Heart right ventricle (tissue), 16 donors: ENCODE data around the gene ZNF430. TPM values are rescaled to one million over a fixed set of nuclear protein-coding genes. Genes with fewer than 3 reads are reported as not detected.

Experiments
- ATAC-seq, 8 donors: fragments of 200-7000 bp; cut with Tn5 transposase; one replicate each; pipeline ENCODE4 v1.9.1; 2020; ENCODE audit warnings: mild to moderate bottlenecking in 8 of 8, moderate library complexity in 8 of 8, moderate number of reproducible peaks in 1 of 8
- DNase-seq, 2 donors: peaks; one replicate each; pipeline ENCODE4 v3.0.0-alpha.2; 2020
- H3K27ac ChIP-seq, 10 donors: fragments of 200-600 bp; sonication (generic) in 2 of 10; one replicate each; pipeline versions ENCODE4 v1.5.0 to v1.8.0; 2020 to 2022; ENCODE audit warnings: mild to moderate bottlenecking in 3 of 10
- H3K27me3 ChIP-seq, 7 donors: fragments of 200-600 bp; one replicate each; pipeline ENCODE4 v1.8.0; 2021 to 2022; ENCODE audit warnings: mild to moderate bottlenecking in 2 of 7
- H3K36me3 ChIP-seq, 9 donors: fragments of 200-600 bp; sonication (generic) in 1 of 9; one replicate each; pipeline versions ENCODE4 v1.5.0 to v1.8.0; 2020 to 2022; ENCODE audit warnings: mild to moderate bottlenecking in 2 of 9
- H3K4me1 ChIP-seq, 9 donors: fragments of 200-600 bp; sonication (generic) in 1 of 9; one replicate each; pipeline versions ENCODE4 v1.5.0 to v1.8.0; 2020 to 2022; ENCODE audit warnings: mild to moderate bottlenecking in 4 of 9
- H3K4me3 ChIP-seq, 10 donors: fragments of 200-600 bp; sonication (generic) in 2 of 10; one replicate each; pipeline versions ENCODE4 v1.5.0 to v1.8.0; 2020 to 2022; ENCODE audit warnings: mild to moderate bottlenecking in 7 of 10, moderate library complexity in 2 of 10
- H3K9me3 ChIP-seq, 11 donors: fragments of 200-600 bp in 10 of 11; sonication (generic) in 2 of 11; one replicate each; pipeline versions ENCODE4 v1.5.0 to v1.8.0; 2013 to 2022; ENCODE audit warnings: mild to moderate bottlenecking in 2 of 11, control low read depth in 1 of 11, moderate library complexity in 1 of 11
- CTCF ChIP-seq, 9 donors: fragments of 200-600 bp; sonication (generic) in 2 of 9; IDR thresholded peaks; one replicate each; pipeline versions ENCODE4 v1.5.0 to v1.8.0; 2021 to 2022; ENCODE audit warnings: antibody characterized with exemption in 9 of 9, mild to moderate bottlenecking in 5 of 9, moderate library complexity in 1 of 9
- WGBS, 2 donors: extraction: QIAGEN DNeasy Blood & Tissue Kit; methylation state at CpG; one replicate each; pipeline ENCODE4 v1.1.7; 2013; ENCODE audit warnings: inconsistent platforms in 1 of 2; 5-methylcytosine and 5-hydroxymethylcytosine counted together
- intact Hi-C, 10 donors: fragments of 100-400 bp; cut with DNase I; formaldehyde crosslinking; loops; one replicate each; pipeline versions ENCODE4 v1.11.1 to v1.14.2; 2022
- polyA plus RNA-seq, 2 donors: library from polyadenylated mRNA; stranded (reverse); fragments of 200-250 nt; gene quantifications; one replicate each; pipeline ENCODE4 v1.2.3, GENCODE V29; 2013
- total RNA-seq, 10 donors: library from RNA; stranded (reverse); fragmentation: NEBNext Ultra II Directional in 3 of 10; extraction: Animal tissue kit (Norgen Biotek cat#: 25700) in 3 of 10; gene quantifications; one replicate each; pipeline versions ENCODE4 v1.2.1 to v1.2.4, GENCODE V29; 2021 to 2023
- donor health status: Arrhythmogenic right ventricular cardiomyopathy.
- donor health status: ischemic (EF 13 %, LVEDD 7.1; RV severe dilation, severe dysfunction).
- donor health status: healthy with polysubstance abuse.
- donor health status: DM: no; HTN: yes; CAD: no.
- donor health status: DM: no; HTN: no; CAD: no.
- donor health status: ischemic (EF 25% LVEDD 6.9; RV normal size, moderate dysfunction).
- donor health status: ischemic (EF 25% LVEDD 5.7; RV mildly dilated, moderate dysfunction).
- donor health status: healthy.
- donor health status: DM: yes; HTN: yes; CAD: no.
- donor health status: Ischemic cardiomyopathy.
- donor health status: ischemic (EF 35%, LVEDD 5.7; RV mildly dilated, moderate dysfunction).
- donor health status: nonischemic (EF 11% LVEDD 7.7; RV severe dilation, severe dysfunction).
- donor health status: DM: yes; HTN: yes; CAD: no.
- donor health status: PGD.
- donor health status: ischemic (EF 29% LVEDD 5.4; RV normal size, mild dysfunction).
- donor health status: nonischemic (EF 23%, LVEDD 6.1; RV moderate dilation, normal function).

The ZNF430 gene
- total and polyA plus RNA-seq, 12 donors, result 1.0 to 5.7 (median 4.0) TPM

GRCh38 chr19:21082011-21082975 lies 61.8 kb downstream of the ZNF430 start, which contains the start of gene ZNF714:
Gene ZNF714 (plus strand): TSS chr19:21082203. CDS start chr19:21098269, 16,066 bp downstream.
- Histone ChIP-seq H3K36me3 (peaks cover 0 to 12% (median 0%) of the 10 kb centered on the region in 9 donors), H3K27me3 (no peaks in the 10 kb centered on the region), H3K4me3 (peak within 1 kb of the TSS; percentile 33 to 85 (median 66)), H3K27ac (peak within 1 kb of the TSS in 9 of 10 donors; percentile 20 to 76 (median 59)), H3K9me3 (no peaks in the 10 kb centered on the region), H3K4me1 (peaks cover 0 to 9% (median 0%) of the 10 kb centered on the region in 9 donors)
- ATAC-seq (peak; percentile 100), DNase-seq (peak; percentile 83 to 93)
- no peak for TF ChIP-seq CTCF (IDR thresholded peaks at IDR 0.05)
- intact Hi-C loops, result loop anchor here in 2 of 10 donors (10.0 kb wide), 1 partner anchor 63 kb away; the partner anchor contains the start of gene ZNF431 (in 2 of the 2)
- 49 to 67% methylated on average over 37 to 38 of the region's 38 CpGs for WGBS, 2 donors

GRCh38 chr19:21084343-21084742 lies 63.9 kb downstream of the ZNF430 start:
- ATAC-seq, result no peak

GRCh38 chr19:21087871-21088270 lies 67.4 kb downstream of the ZNF430 start:
- no peaks in the 10 kb centered on the region for H3K27me3 ChIP-seq
- ATAC-seq, result peak; percentile 46 to 96 (median 80)
- 62 to 79% methylated on average over 3 of the region's 3 CpGs for WGBS, 2 donors

More at GRCh38 chr19:21084343-21084742, 63.9 kb downstream of the ZNF430 start:
- Histone ChIP-seq H3K9me3 (no peaks in the 10 kb centered on the region), H3K27me3 (no peaks in the 10 kb centered on the region), H3K36me3 (peaks cover 0 to 12% (median 0%) of the 10 kb centered on the region in 9 donors), H3K4me3 (no peak overlapping the region), H3K27ac (no peak overlapping the region), H3K4me1 (peaks cover 0 to 9% (median 0%) of the 10 kb centered on the region in 9 donors)
- WGBS, 2 donors, result 72 to 77% methylated on average over 1 of the region's 1 CpG
- intact Hi-C loops, result loop anchor here in 2 of 10 donors (10.0 kb wide), 1 partner anchor 60 kb away; the partner anchor contains the start of gene ZNF431 (in 2 of the 2)
- DNase-seq, result no peak
- no peak for TF ChIP-seq CTCF (IDR thresholded peaks at IDR 0.05)

More at GRCh38 chr19:21087871-21088270, 67.4 kb downstream of the ZNF430 start:
- peaks cover 0 to 14% (median 0%) of the 10 kb centered on the region in 9 donors for H3K36me3 ChIP-seq
- H3K27ac ChIP-seq, result peak overlapping the region in 1 of 10 donors; percentile 27
- intact Hi-C loops, result loop anchor here in 2 of 10 donors (10.0 kb wide), 1 partner anchor 57 kb away; the partner anchor contains the start of gene ZNF431 (in 2 of the 2)
- no peak for TF ChIP-seq CTCF (IDR thresholded peaks at IDR 0.05)
- no peak for DNase-seq
- H3K9me3 ChIP-seq, result no peaks in the 10 kb centered on the region
- no peak overlapping the region for H3K4me3 ChIP-seq
- H3K4me1 ChIP-seq, result peaks cover 0 to 28% (median 0%) of the 10 kb centered on the region in 9 donors
